ENCODE measurements around the gene MPO.

Gene MPO

GRCh38 chr17:58229384-58229783 is 51.4 kb downstream of the MPO start:
- no peak overlapping the region for H3K4ac ChIP-seq (ENCODE audit: low read length)
- H4K91ac ChIP-seq (ENCODE audit: low read depth, low read length, poor library complexity), result no peak overlapping the region
- no peak overlapping the region for H3K27ac ChIP-seq (replicated peaks; ENCODE audit: low read length)
- H3K36me3 ChIP-seq (replicated peaks in 1 of 2; ENCODE audit: control insufficient read depth in 2 of 2, insufficient read depth in 2 of 2, low read length in 2 of 2), result no peaks in the 10 kb centered on the region
- H2BK5ac ChIP-seq (ENCODE audit: low read length), result no peak overlapping the region
- no peak overlapping the region for H3K4me2 ChIP-seq (ENCODE audit: insufficient read depth, low read length, poor library complexity, severe bottlenecking)
- no peak overlapping the region for H3K23ac ChIP-seq (ENCODE audit: low read depth, low read length, poor library complexity)
- no peak for DNase-seq (ENCODE audit: low spot score)
- no CpG with 5 or more reads among the region's 1 CpG for WGBS, 2 donors (ENCODE audit: extremely low coverage in 2 of 2, insufficient read length in 2 of 2, insufficient replicate concordance in 1 of 2)
- H3K27me3 ChIP-seq (ENCODE audit: control insufficient read depth in 3 of 3, insufficient read depth in 3 of 3, low read depth in 1 of 3, low read length in 3 of 3), result peaks cover 0 to 33% (median 0%) of the 10 kb centered on the region in 3 experiments
- no peak overlapping the region for H2AK5ac ChIP-seq (ENCODE audit: low read depth, low read length)
- H3K9me3 ChIP-seq (replicated peaks in 1 of 2; ENCODE audit: control insufficient read depth in 2 of 2, insufficient read depth in 1 of 2, low read depth in 1 of 2, low read length in 2 of 2), result peaks cover 0 to 1% of the 10 kb centered on the region in 2 donors
- no peak overlapping the region for H3K14ac ChIP-seq (ENCODE audit: low read length)
- no peak overlapping the region for H2BK15ac ChIP-seq (ENCODE audit: low read length)
- peak overlapping the region; percentile 5 for H2AFZ ChIP-seq (ENCODE audit: low read length)
- H3K9ac ChIP-seq (ENCODE audit: low read depth, low read length, poor library complexity), result no peak overlapping the region
- H3K4me1 ChIP-seq (ENCODE audit: control insufficient read depth in 2 of 2, insufficient read depth in 1 of 2, low read depth in 1 of 2, low read length in 2 of 2), result peaks cover 0 to 9% of the 10 kb centered on the region in 2 donors
- no peaks in the 10 kb centered on the region for H3K79me1 ChIP-seq (ENCODE audit: low read depth, low read length)
- H4K8ac ChIP-seq (ENCODE audit: low read depth, low read length), result no peak overlapping the region
- no peak overlapping the region for H2BK12ac ChIP-seq (ENCODE audit: low read length)
- no peak overlapping the region for H3K4me3 ChIP-seq (ENCODE audit: low read length in 2 of 2)
- no peak overlapping the region for H3K18ac ChIP-seq (ENCODE audit: low read length)
- no peak overlapping the region for H2BK120ac ChIP-seq (ENCODE audit: low read depth, low read length)

GRCh38 chr17:58228679-58229078 is 52.1 kb downstream of the MPO start:
- Histone ChIP-seq H3K27me3 (ENCODE audit: control insufficient read depth in 3 of 3, insufficient read depth in 3 of 3, low read depth in 1 of 3, low read length in 3 of 3) (peaks cover 0 to 32% (median 0%) of the 10 kb centered on the region in 3 experiments), H3K36me3 (replicated peaks in 1 of 2; ENCODE audit: control insufficient read depth in 2 of 2, insufficient read depth in 2 of 2, low read length in 2 of 2) (no peaks in the 10 kb centered on the region), H3K23ac (ENCODE audit: low read depth, low read length, poor library complexity) (peak overlapping the region; percentile 22), H2BK120ac (ENCODE audit: low read depth, low read length) (no peak overlapping the region), H3K9ac (ENCODE audit: low read depth, low read length, poor library complexity) (no peak overlapping the region), H4K91ac (ENCODE audit: low read depth, low read length, poor library complexity) (no peak overlapping the region), H3K4me1 (ENCODE audit: control insufficient read depth in 2 of 2, insufficient read depth in 1 of 2, low read depth in 1 of 2, low read length in 2 of 2) (peaks cover 0 to 9% of the 10 kb centered on the region in 2 donors), H3K14ac (ENCODE audit: low read length) (no peak overlapping the region), H2BK5ac (ENCODE audit: low read length) (no peak overlapping the region), H2BK15ac (ENCODE audit: low read length) (no peak overlapping the region), H4K8ac (ENCODE audit: low read depth, low read length) (no peak overlapping the region), H3K9me3 (replicated peaks in 1 of 2; ENCODE audit: control insufficient read depth in 2 of 2, insufficient read depth in 1 of 2, low read depth in 1 of 2, low read length in 2 of 2) (peaks cover 0 to 1% of the 10 kb centered on the region in 2 donors), H3K4me2 (ENCODE audit: insufficient read depth, low read length, poor library complexity, severe bottlenecking) (no peak overlapping the region), H3K4me3 (ENCODE audit: low read length in 2 of 2) (no peak overlapping the region), H3K79me1 (ENCODE audit: low read depth, low read length) (no peaks in the 10 kb centered on the region), H3K27ac (replicated peaks; ENCODE audit: low read length) (no peak overlapping the region), H3K4ac (ENCODE audit: low read length) (no peak overlapping the region), H2AFZ (ENCODE audit: low read length) (no peak overlapping the region), H2AK5ac (ENCODE audit: low read depth, low read length) (no peak overlapping the region), H3K18ac (ENCODE audit: low read length) (no peak overlapping the region), H2BK12ac (ENCODE audit: low read length) (no peak overlapping the region)
- WGBS, 2 donors (ENCODE audit: extremely low coverage in 2 of 2, insufficient read length in 2 of 2, insufficient replicate concordance in 1 of 2), result no CpG with 5 or more reads among the region's 3 CpGs
- no peak for DNase-seq (ENCODE audit: low spot score)

GRCh38 chr17:58227733-58228132 is 53.0 kb downstream of the MPO start:
- Histone ChIP-seq H2AK5ac (ENCODE audit: low read depth, low read length) (no peak overlapping the region), H3K36me3 (replicated peaks in 1 of 2; ENCODE audit: control insufficient read depth in 2 of 2, insufficient read depth in 2 of 2, low read length in 2 of 2) (no peaks in the 10 kb centered on the region), H3K27ac (replicated peaks; ENCODE audit: low read length) (no peak overlapping the region), H3K79me1 (ENCODE audit: low read depth, low read length) (no peaks in the 10 kb centered on the region), H2BK15ac (ENCODE audit: low read length) (no peak overlapping the region), H3K4me2 (ENCODE audit: insufficient read depth, low read length, poor library complexity, severe bottlenecking) (no peak overlapping the region), H3K27me3 (ENCODE audit: control insufficient read depth in 3 of 3, insufficient read depth in 3 of 3, low read depth in 1 of 3, low read length in 3 of 3) (peaks cover 0 to 29% (median 0%) of the 10 kb centered on the region in 3 experiments), H2BK12ac (ENCODE audit: low read length) (no peak overlapping the region), H3K9me3 (replicated peaks in 1 of 2; ENCODE audit: control insufficient read depth in 2 of 2, insufficient read depth in 1 of 2, low read depth in 1 of 2, low read length in 2 of 2) (peaks cover 0 to 1% of the 10 kb centered on the region in 2 donors), H2BK120ac (ENCODE audit: low read depth, low read length) (no peak overlapping the region), H4K8ac (ENCODE audit: low read depth, low read length) (no peak overlapping the region), H3K9ac (ENCODE audit: low read depth, low read length, poor library complexity) (no peak overlapping the region), H3K4me1 (ENCODE audit: control insufficient read depth in 2 of 2, insufficient read depth in 1 of 2, low read depth in 1 of 2, low read length in 2 of 2) (peaks cover 0 to 7% of the 10 kb centered on the region in 2 donors), H3K4ac (ENCODE audit: low read length) (no peak overlapping the region), H3K4me3 (ENCODE audit: low read length in 2 of 2) (no peak overlapping the region), H3K23ac (ENCODE audit: low read depth, low read length, poor library complexity) (no peak overlapping the region), H4K91ac (ENCODE audit: low read depth, low read length, poor library complexity) (no peak overlapping the region), H2AFZ (ENCODE audit: low read length) (no peak overlapping the region), H2BK5ac (ENCODE audit: low read length) (no peak overlapping the region), H3K18ac (ENCODE audit: low read length) (no peak overlapping the region), H3K14ac (ENCODE audit: low read length) (no peak overlapping the region)
- WGBS, 2 donors (ENCODE audit: extremely low coverage in 2 of 2, insufficient read length in 2 of 2, insufficient replicate concordance in 1 of 2), result no CpG with 5 or more reads among the region's 3 CpGs
- no peak for DNase-seq (ENCODE audit: low spot score)

DNA sequence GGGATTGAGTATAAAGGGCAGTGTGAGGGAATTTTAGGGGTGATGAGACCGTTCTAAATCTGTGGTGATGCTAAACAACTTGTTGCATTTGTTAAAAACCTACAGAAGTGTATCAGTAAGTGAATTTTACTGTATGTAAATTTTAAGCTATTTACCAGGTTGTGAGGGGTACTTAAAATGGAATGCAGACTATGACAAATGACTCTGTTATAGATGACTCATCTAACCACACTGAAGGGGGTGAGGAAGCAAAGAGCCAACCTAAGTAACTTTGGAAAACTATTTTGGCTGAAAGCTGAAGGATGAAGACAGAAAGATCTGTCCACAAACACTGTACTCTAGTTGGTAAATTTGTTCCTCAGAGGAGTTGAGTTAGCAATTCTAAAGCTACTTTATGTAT is 56.4 kb downstream of the MPO start:
- no peaks in the 10 kb centered on the region for H3K36me3 ChIP-seq (replicated peaks in 1 of 2; ENCODE audit: control insufficient read depth in 2 of 2, insufficient read depth in 2 of 2, low read length in 2 of 2)
- no CpG with 5 or more reads among the region's 1 CpG for WGBS, 2 donors (ENCODE audit: extremely low coverage in 2 of 2, insufficient read length in 2 of 2, insufficient replicate concordance in 1 of 2)
- no peak overlapping the region for H2BK12ac ChIP-seq (ENCODE audit: low read length)
- H3K27me3 ChIP-seq (ENCODE audit: control insufficient read depth in 3 of 3, insufficient read depth in 3 of 3, low read depth in 1 of 3, low read length in 3 of 3), result peaks cover 0 to 16% (median 0%) of the 10 kb centered on the region in 3 experiments
- peaks cover 0 to 1% of the 10 kb centered on the region in 2 donors for H3K9me3 ChIP-seq (replicated peaks in 1 of 2; ENCODE audit: control insufficient read depth in 2 of 2, insufficient read depth in 1 of 2, low read depth in 1 of 2, low read length in 2 of 2)
- no peak overlapping the region for H3K23ac ChIP-seq (ENCODE audit: low read depth, low read length, poor library complexity)
- no peaks in the 10 kb centered on the region for H3K79me1 ChIP-seq (ENCODE audit: low read depth, low read length)
- H3K4me1 ChIP-seq (ENCODE audit: control insufficient read depth in 2 of 2, insufficient read depth in 1 of 2, low read depth in 1 of 2, low read length in 2 of 2), result peaks cover 0 to 9% of the 10 kb centered on the region in 2 donors
- H3K4ac ChIP-seq (ENCODE audit: low read length), result no peak overlapping the region
- no peak overlapping the region for H2BK15ac ChIP-seq (ENCODE audit: low read length)
- DNase-seq (ENCODE audit: low spot score), result no peak
- H3K14ac ChIP-seq (ENCODE audit: low read length), result no peak overlapping the region
- no peak overlapping the region for H3K4me3 ChIP-seq (ENCODE audit: low read length in 2 of 2)
- H2AFZ ChIP-seq (ENCODE audit: low read length), result no peak overlapping the region
- H3K27ac ChIP-seq (replicated peaks; ENCODE audit: low read length), result no peak overlapping the region
- no peak overlapping the region for H2BK120ac ChIP-seq (ENCODE audit: low read depth, low read length)
- no peak overlapping the region for H2BK5ac ChIP-seq (ENCODE audit: low read length)
- H3K18ac ChIP-seq (ENCODE audit: low read length), result no peak overlapping the region
- no peak overlapping the region for H3K9ac ChIP-seq (ENCODE audit: low read depth, low read length, poor library complexity)
- H4K8ac ChIP-seq (ENCODE audit: low read depth, low read length), result no peak overlapping the region
- H4K91ac ChIP-seq (ENCODE audit: low read depth, low read length, poor library complexity), result no peak overlapping the region
- H2AK5ac ChIP-seq (ENCODE audit: low read depth, low read length), result no peak overlapping the region
- H3K4me2 ChIP-seq (ENCODE audit: insufficient read depth, low read length, poor library complexity, severe bottlenecking), result no peak overlapping the region

Data from neuronal stem cell (in vitro differentiated cells).